Measurements from ENCODE around the gene SLC22A5.
"Not testable (repeated sequence)": the region's sequence is repeated elsewhere in the genome, so short reads cannot be mapped to it uniquely, and the experiment has no call there.

The SLC22A5 gene

GRCh38 chr5:132394667-132395259, 25.3 kb downstream of the SLC22A5 start:
- Mint-ChIP-seq H3K4me1 (peaks cover 17% of the 10 kb centered on the region), H3K36me3 (ENCODE audit: low read depth) (peaks cover 33% of the 10 kb centered on the region), H3K27ac (peak overlapping the region; percentile 50 to 51 (median 50)), H3K4me3 (no peak overlapping the region), H3K27me3 (ENCODE audit: low read depth) (no peaks in the 10 kb centered on the region), H3K9me3 (no peaks in the 10 kb centered on the region)
- peak in 1 of 3 experiments; percentile 2 for TF ChIP-seq CTCF (IDR thresholded peaks at IDR 0.05; ENCODE audit: unreplicated experiment in 3 of 3)

DNA sequence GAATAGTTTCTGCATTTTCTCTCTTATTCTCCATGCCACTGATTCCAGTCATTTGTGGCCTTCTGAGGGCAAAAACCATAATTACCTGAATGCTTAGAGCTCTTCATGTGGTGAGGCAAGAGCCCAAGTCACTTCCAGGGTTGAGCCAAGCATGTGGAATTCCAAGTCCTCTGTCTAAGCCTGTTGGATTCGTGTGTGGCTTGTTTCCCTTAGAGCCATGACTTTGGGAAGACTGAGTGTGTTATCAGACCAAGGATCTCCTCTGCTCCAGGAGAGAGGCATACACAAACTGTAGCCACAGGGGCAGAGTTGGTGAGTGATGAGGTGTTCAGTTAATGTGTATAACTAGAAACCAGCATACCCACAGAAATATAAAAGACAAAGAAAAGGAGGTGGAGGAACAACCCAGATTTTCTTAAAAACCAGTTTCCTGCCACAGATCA, 27.1 kb downstream of the SLC22A5 start:
- peaks cover 26% of the 10 kb centered on the region for H3K36me3 Mint-ChIP-seq (ENCODE audit: low read depth)
- H3K4me1 Mint-ChIP-seq = no peaks in the 10 kb centered on the region
- H3K27me3 Mint-ChIP-seq (ENCODE audit: low read depth) = no peaks in the 10 kb centered on the region
- H3K4me3 Mint-ChIP-seq = no peak overlapping the region
- TF ChIP-seq CTCF (IDR thresholded peaks at IDR 0.05; ENCODE audit: unreplicated experiment in 3 of 3) = no peak
- H3K27ac Mint-ChIP-seq = peak overlapping the region in 1 of 3 experiments; percentile 50
- peaks cover 6% of the 10 kb centered on the region for H3K9me3 Mint-ChIP-seq

- Mint-ChIP-seq H3K27ac (no peak overlapping the region), H3K9me3 (peaks cover 9% of the 10 kb centered on the region), H3K36me3 (ENCODE audit: low read depth) (peaks cover 26% of the 10 kb centered on the region), H3K4me1 (no peaks in the 10 kb centered on the region), H3K4me3 (no peak overlapping the region), H3K27me3 (ENCODE audit: low read depth) (no peaks in the 10 kb centered on the region)
- TF ChIP-seq CTCF (IDR thresholded peaks at IDR 0.05; ENCODE audit: unreplicated experiment in 3 of 3) = no peak
Observed at GRCh38 chr5:132397224-132397623, 27.7 kb downstream of the SLC22A5 start.

GRCh38 chr5:132397936-132398675, 28.6 kb downstream of the SLC22A5 start:
- H3K27me3 Mint-ChIP-seq (ENCODE audit: low read depth); H3K4me3 Mint-ChIP-seq; H3K4me1 Mint-ChIP-seq: not testable (repeated sequence)
- H3K27ac Mint-ChIP-seq = peak overlapping the region in 1 of 3 experiments; percentile 14
- H3K9me3 Mint-ChIP-seq = peaks cover 11% of the 10 kb centered on the region
- H3K36me3 Mint-ChIP-seq (ENCODE audit: low read depth) = peaks cover 20% of the 10 kb centered on the region

GRCh38 chr5:132404041-132404440, 34.5 kb downstream of the SLC22A5 start:
- H3K9me3 Mint-ChIP-seq = peaks cover 18% of the 10 kb centered on the region
- not testable (repeated sequence) for H3K4me3 Mint-ChIP-seq; H3K4me1 Mint-ChIP-seq; H3K36me3 Mint-ChIP-seq (ENCODE audit: low read depth); H3K27me3 Mint-ChIP-seq (ENCODE audit: low read depth); H3K27ac Mint-ChIP-seq

DNA sequence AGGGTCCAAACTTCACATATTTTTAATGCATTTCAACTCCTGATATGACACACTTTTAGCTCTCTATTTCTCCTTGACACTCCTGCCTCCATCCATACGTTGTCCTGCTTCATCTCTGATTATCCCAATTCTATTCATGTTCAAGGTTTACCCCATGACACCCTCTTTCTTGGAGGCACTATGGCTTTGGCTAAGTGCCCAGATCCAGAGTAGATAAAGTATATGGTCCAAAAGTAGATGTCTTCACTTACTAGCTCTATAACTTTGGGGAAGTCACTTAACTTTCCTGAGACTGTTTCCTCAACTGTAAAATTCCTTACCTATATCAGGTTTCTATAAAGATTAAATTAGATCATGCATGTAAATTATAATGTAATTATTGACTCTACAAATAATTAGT, 36.1 kb downstream of the SLC22A5 start:
- TF ChIP-seq CTCF (IDR thresholded peaks at IDR 0.05; ENCODE audit: unreplicated experiment in 3 of 3) = no peak
- Mint-ChIP-seq H3K36me3 (ENCODE audit: low read depth) (no peaks in the 10 kb centered on the region), H3K4me3 (no peak overlapping the region), H3K4me1 (peaks cover 7% of the 10 kb centered on the region), H3K27ac (no peak overlapping the region), H3K9me3 (peaks cover 18% of the 10 kb centered on the region), H3K27me3 (ENCODE audit: low read depth) (no peaks in the 10 kb centered on the region)

Data from nephron (organoid).